MM.1S (cell line): ENCODE results near the gene YPEL2.

Experiments used
- DNase-seq: peaks from one replicate; pipeline ENCODE4 v3.0.0-alpha.2; 2015
- H2AFZ ChIP-seq: fragments of 300-600 bp; sonication (generic); 2 replicates; pipeline ENCODE4 v1.6.0; 2016; ENCODE audit warnings: antibody characterized with exemption, low read length
- H3F3A ChIP-seq: fragments of 300-600 bp; sonication (generic); 2 replicates; pipeline ENCODE4 v1.6.1; 2016; ENCODE audit warnings: mild to moderate bottlenecking, antibody characterized with exemption, low read length, moderate library complexity, mixed read lengths; ENCODE audit not compliant: insufficient read depth
- H3K27ac ChIP-seq: fragments of 300-600 bp; sonication (generic); 2 replicates; pipeline ENCODE4 v1.5.1; 2016; ENCODE audit warnings: mild to moderate bottlenecking, low read length
- H3K27me3 ChIP-seq: fragments of 300-600 bp; sonication (generic); replicated peaks from 2 replicates; pipeline ENCODE4 v1.6.0; 2016; ENCODE audit warnings: low read length; ENCODE audit not compliant: insufficient read depth
- H3K36me3 ChIP-seq: fragments of 300-600 bp; sonication (generic); replicated peaks from 2 replicates; pipeline ENCODE4 v1.6.1; 2016; ENCODE audit warnings: mild to moderate bottlenecking, low read length, mixed read lengths; ENCODE audit not compliant: insufficient read depth
- H3K4me1 ChIP-seq: fragments of 300-600 bp; sonication (generic); 2 replicates; pipeline ENCODE4 v1.6.1; 2016; ENCODE audit warnings: low read length, mixed read lengths
- H3K4me2 ChIP-seq: fragments of 300-600 bp; sonication (generic); 2 replicates; pipeline ENCODE4 v1.6.0; 2016; ENCODE audit warnings: low read depth, low read length
- H3K4me3 ChIP-seq: fragments of 300-600 bp; sonication (generic); 2 replicates; pipeline ENCODE4 v1.5.1; 2016; ENCODE audit warnings: low read length, mixed read lengths
- H3K79me2 ChIP-seq: fragments of 300-600 bp; sonication (generic); 2 replicates; pipeline ENCODE4 v1.6.1; 2016; ENCODE audit warnings: mixed run types, low read length, mixed read lengths
- H3K9ac ChIP-seq: fragments of 300-600 bp; sonication (generic); 2 replicates; pipeline ENCODE4 v1.6.1; 2016; ENCODE audit warnings: low read length, mixed read lengths
- H3K9me2 ChIP-seq: fragments of 300-600 bp; sonication (generic); replicated peaks from 2 replicates; pipeline ENCODE4 v1.6.1; 2016; ENCODE audit warnings: mild to moderate bottlenecking, low read length, mixed read lengths; ENCODE audit not compliant: insufficient read depth
- H3K9me3 ChIP-seq: fragments of 300-600 bp; sonication (generic); replicated peaks from 2 replicates; pipeline ENCODE4 v1.6.1; 2016; ENCODE audit warnings: mild to moderate bottlenecking, low read length, mixed read lengths; ENCODE audit not compliant: insufficient read depth
- H4K20me1 ChIP-seq: fragments of 300-600 bp; sonication (generic); 2 replicates; pipeline ENCODE4 v1.6.1; 2016; ENCODE audit warnings: mild to moderate bottlenecking, low read length, moderate library complexity, mixed read lengths; ENCODE audit not compliant: insufficient read depth
- CTCF ChIP-seq: fragments of 300-600 bp; sonication (generic); IDR thresholded peaks from 2 replicates; pipeline ENCODE4 v1.5.1; 2016; ENCODE audit warnings: antibody characterized with exemption, low read length, mixed read lengths
- EZH2 ChIP-seq: fragments of 300-600 bp; sonication (generic); optimal IDR thresholded peaks from 2 replicates; pipeline ENCODE3; 2017; ENCODE audit warnings: low read depth, mild to moderate bottlenecking, antibody characterized with exemption, low read length, mixed read lengths
- EZH2phosphoT487 ChIP-seq: fragments of 300-600 bp; sonication (generic); IDR thresholded peaks from 2 replicates; pipeline ENCODE4 v1.6.1; 2018; ENCODE audit warnings: antibody characterized with exemption, low read length

Gene YPEL2

DNA sequence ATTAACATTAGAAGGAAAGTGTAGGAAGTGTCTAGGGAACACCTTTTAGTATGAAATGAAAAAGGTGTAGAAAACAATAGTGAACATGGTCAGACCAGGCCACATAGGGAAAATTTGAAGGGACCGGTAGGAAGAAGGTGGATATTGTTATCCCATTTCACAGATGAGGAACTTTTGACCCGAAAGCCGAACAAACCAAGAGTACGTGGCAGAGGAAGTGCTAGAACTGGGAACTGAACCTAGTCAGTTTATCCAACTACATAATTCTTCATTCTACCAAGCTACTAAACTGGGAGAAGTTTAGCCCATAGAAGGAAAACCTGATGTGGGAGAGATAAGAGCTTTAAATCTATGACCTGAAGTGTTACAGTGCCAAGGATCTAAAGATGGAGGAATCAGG, 43.2 kb downstream of the YPEL2 start:
- H3K79me2 ChIP-seq, result peaks cover 12% of the 10 kb centered on the region; the same call in 1 of the 2 replicates
- no peak overlapping the region for H3K9ac ChIP-seq
- no peaks in the 10 kb centered on the region for H4K20me1 ChIP-seq
- peaks cover 61% of the 10 kb centered on the region for H3K4me1 ChIP-seq
- no peak overlapping the region for H3K4me3 ChIP-seq
- no peaks in the 10 kb centered on the region for H3K9me3 ChIP-seq
- no peaks in the 10 kb centered on the region for H3K27me3 ChIP-seq
- no peak overlapping the region for H3K4me2 ChIP-seq
- peaks cover 31% of the 10 kb centered on the region for H3F3A ChIP-seq
- H2AFZ ChIP-seq, result no peak overlapping the region
- no peak for DNase-seq
- no peaks in the 10 kb centered on the region for H3K36me3 ChIP-seq
- no peak overlapping the region for H3K27ac ChIP-seq
- no peaks in the 10 kb centered on the region for H3K9me2 ChIP-seq
- no peak for TF ChIP-seq EZH2
- TF ChIP-seq CTCF, result no peak
- TF ChIP-seq EZH2phosphoT487, result no peak

DNA sequence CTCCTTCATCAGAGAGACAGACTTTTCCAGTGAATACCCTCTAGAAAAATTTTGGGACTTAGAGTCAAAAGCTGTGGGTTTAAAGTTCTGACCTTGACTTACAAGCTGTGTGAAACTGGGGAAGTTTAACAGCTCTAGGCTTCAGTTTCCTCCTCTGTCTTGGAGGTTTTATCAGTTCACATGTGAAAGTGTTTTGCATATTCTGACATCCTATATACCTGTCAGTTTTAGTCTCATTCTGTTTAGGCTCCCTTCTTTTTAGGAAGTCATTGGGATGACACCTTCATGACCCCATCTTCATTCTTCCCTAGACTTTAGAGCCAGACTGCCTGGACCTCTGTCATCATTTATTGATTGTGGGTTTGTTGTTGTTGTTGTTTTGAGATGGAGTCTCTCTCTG, 44.4 kb downstream of the YPEL2 start:
- peak; percentile 77 for DNase-seq
- H3K79me2 ChIP-seq, result peaks cover 12% of the 10 kb centered on the region; the same call in 1 of the 2 replicates
- no peaks in the 10 kb centered on the region for H3K9me3 ChIP-seq
- peaks cover 31% of the 10 kb centered on the region for H3F3A ChIP-seq
- H3K27me3 ChIP-seq, result no peaks in the 10 kb centered on the region
- peaks cover 55% of the 10 kb centered on the region for H3K4me1 ChIP-seq
- H3K27ac ChIP-seq, result peak overlapping the region; percentile 51; the same call in 1 of the 2 replicates
- TF ChIP-seq CTCF (no peak), EZH2phosphoT487 (no peak), EZH2 (no peak)
- H3K9ac ChIP-seq, result peak overlapping the region; percentile 0; the same call in 1 of the 2 replicates
- H3K4me3 ChIP-seq, result peak overlapping the region; percentile 24; the same call in 1 of the 2 replicates
- no peaks in the 10 kb centered on the region for H3K36me3 ChIP-seq
- H4K20me1 ChIP-seq, result no peaks in the 10 kb centered on the region
- H3K9me2 ChIP-seq, result no peaks in the 10 kb centered on the region
- 0 out of 2 replicates have a peak overlapping the region, but pooled peaks have one; percentile 7 for H2AFZ ChIP-seq
- peak overlapping the region; percentile 72 for H3K4me2 ChIP-seq

DNA sequence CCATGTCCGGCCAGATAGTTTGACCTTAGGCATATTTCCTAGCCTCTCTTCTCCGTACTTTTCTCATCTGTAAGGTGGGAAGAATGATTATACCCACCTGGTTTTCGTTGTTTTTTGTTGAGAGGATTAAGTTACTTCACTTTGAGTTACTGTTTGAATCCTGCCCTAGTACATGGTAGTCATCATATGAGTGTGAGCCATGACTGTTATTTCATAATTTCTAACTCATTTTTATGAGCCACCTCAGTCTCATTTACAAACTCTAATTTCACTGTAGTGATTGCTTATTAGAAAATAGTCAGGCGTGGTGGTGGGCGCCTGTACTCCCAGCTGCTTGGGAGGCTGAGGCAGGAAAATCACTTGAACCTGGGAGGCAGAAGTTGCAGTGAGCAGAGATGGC, 45.1 kb downstream of the YPEL2 start:
- Histone ChIP-seq H3K79me2 (peaks cover 12% of the 10 kb centered on the region; the same call in 1 of the 2 replicates), H3F3A (peaks cover 31% of the 10 kb centered on the region), H4K20me1 (no peaks in the 10 kb centered on the region), H3K4me1 (peaks cover 49% of the 10 kb centered on the region), H3K36me3 (no peaks in the 10 kb centered on the region), H3K27ac (no peak overlapping the region), H3K4me2 (peak overlapping the region; percentile 72; the same call in 1 of the 2 replicates), H3K9ac (no peak overlapping the region), H2AFZ (no peak overlapping the region), H3K9me3 (no peaks in the 10 kb centered on the region), H3K4me3 (no peak overlapping the region), H3K27me3 (no peaks in the 10 kb centered on the region), H3K9me2 (no peaks in the 10 kb centered on the region)
- DNase-seq, result no peak
- TF ChIP-seq EZH2 (no peak), CTCF (no peak), EZH2phosphoT487 (no peak)
